Neural progenitor cell (in vitro differentiated cells): ENCODE data around the gene VAX1. TPM values are rescaled to one million over a fixed set of nuclear protein-coding genes. Genes with fewer than 3 reads are reported as not detected.

Experiments
- DNase-seq: peaks from one replicate; pipeline ENCODE4 v3.0.0-alpha.2; 2016; ENCODE audit warnings: low spot score
- H2AFZ ChIP-seq: fragments of 200-600 bp; sonication (generic); replicated peaks from 2 replicates; pipeline ENCODE4 v1.6.1; 2016; ENCODE audit warnings: antibody characterized with exemption
- H3F3A ChIP-seq: fragments of 200-600 bp; sonication (generic); 2 replicates; pipeline ENCODE4 v1.6.1; 2016; ENCODE audit warnings: antibody characterized with exemption, low read depth
- H3K27ac ChIP-seq: fragments of 200-600 bp; sonication (generic); 2 replicates; pipeline ENCODE4 v1.5.1; 2016; ENCODE audit warnings: mild to moderate bottlenecking
- H3K27me3 ChIP-seq: fragments of 200-600 bp; sonication (generic); 2 replicates; pipeline ENCODE4 v1.6.1; 2016; ENCODE audit warnings: mild to moderate bottlenecking, moderate library complexity
- H3K36me3 ChIP-seq: fragments of 200-600 bp; sonication (generic); 2 replicates; pipeline ENCODE4 v1.5.1; 2016
- H3K4me1 ChIP-seq: fragments of 200-600 bp; sonication (generic); 2 replicates; pipeline ENCODE4 v1.6.1; 2016; ENCODE audit warnings: mixed run types
- H3K4me2 ChIP-seq: fragments of 200-600 bp; sonication (generic); 2 replicates; pipeline ENCODE4 v1.6.1; 2016
- H3K4me3 ChIP-seq: fragments of 200-600 bp; sonication (generic); 2 replicates; pipeline ENCODE4 v1.5.1; 2016
- H3K79me2 ChIP-seq: fragments of 200-600 bp; sonication (generic); 2 replicates; pipeline ENCODE4 v1.6.1; 2016; ENCODE audit warnings: low read depth
- H3K9ac ChIP-seq: fragments of 200-600 bp; sonication (generic); 2 replicates; pipeline ENCODE4 v1.6.1; 2016
- H3K9me3 ChIP-seq: fragments of 200-600 bp; sonication (generic); 2 replicates; pipeline ENCODE4 v1.5.1; 2016; ENCODE audit warnings: low read depth
- H4K20me1 ChIP-seq: fragments of 200-600 bp; sonication (generic); 2 replicates; pipeline ENCODE4 v1.6.1; 2016; ENCODE audit warnings: low read depth
- H3K27ac Mint-ChIP-seq: 3 replicates; pipeline ENCODE4 v1.8.0; 2021; ENCODE audit warnings: mixed read lengths
- H3K27me3 Mint-ChIP-seq: 2 replicates; pipeline ENCODE4 v1.8.0; 2022; ENCODE audit warnings: low read depth, mild to moderate bottlenecking, inconsistent platforms, moderate library complexity, mixed read lengths; ENCODE audit not compliant: insufficient read depth
- H3K36me3 Mint-ChIP-seq: 3 replicates; pipeline ENCODE4 v1.8.0; 2021; ENCODE audit warnings: mixed read lengths
- H3K4me1 Mint-ChIP-seq: 3 replicates; pipeline ENCODE4 v1.8.0; 2021; ENCODE audit warnings: mixed read lengths
- H3K4me3 Mint-ChIP-seq: 3 replicates; pipeline ENCODE4 v1.8.0; 2021; ENCODE audit warnings: mild to moderate bottlenecking, moderate library complexity, mixed read lengths
- H3K9me3 Mint-ChIP-seq: 3 replicates; pipeline ENCODE4 v1.8.0; 2020; ENCODE audit warnings: mixed read lengths
- EZH2 ChIP-seq: fragments of 200-600 bp; sonication (generic); IDR thresholded peaks from 2 replicates; pipeline ENCODE4 v1.6.1; 2017; ENCODE audit warnings: antibody characterized with exemption, mild to moderate bottlenecking, moderate library complexity
- EZH2phosphoT487 ChIP-seq: fragments of 200-600 bp; sonication (generic); IDR thresholded peaks from 2 replicates; pipeline ENCODE4 v1.6.1; 2017; ENCODE audit warnings: antibody characterized with exemption
- total RNA-seq: library from RNA; depleted of rRNA; stranded (reverse); fragments of >200 nt; gene quantifications from 2 replicates; pipeline ENCODE4 v1.2.3, GENCODE V29; 2015; ENCODE audit warnings: low replicate concordance
- TF ChIP-seq, protein P1 (sequence below): fragments of 200-600 bp; sonication (generic); IDR thresholded peaks from 2 replicates; pipeline ENCODE4 v1.5.1; 2017; ENCODE audit warnings: antibody characterized with exemption, mild to moderate bottlenecking

The VAX1 gene
- total RNA-seq, 1 donor from 2014 or later, result not detected

GRCh38 chr10:117145019-117145418, 6.9 kb upstream of the VAX1 start:
- peaks cover 39% of the 10 kb centered on the region for H3K27me3 Mint-ChIP-seq
- Histone ChIP-seq H3K4me2 (no peak overlapping the region), H3K27ac (no peak overlapping the region), H3K9ac (no peak overlapping the region), H3K79me2 (no peaks in the 10 kb centered on the region), H3K27me3 (peaks cover 100% of the 10 kb centered on the region), H2AFZ (no peak overlapping the region), H4K20me1 (peaks cover 13% of the 10 kb centered on the region), H3K4me3 (no peak overlapping the region), H3K4me1 (peaks cover 6% of the 10 kb centered on the region), H3F3A (peaks cover 10% of the 10 kb centered on the region), H3K36me3 (no peaks in the 10 kb centered on the region), H3K9me3 (peaks cover 7% of the 10 kb centered on the region)
- no peak overlapping the region for H3K27ac Mint-ChIP-seq
- no peak overlapping the region for H3K4me3 Mint-ChIP-seq
- peaks cover 9% of the 10 kb centered on the region for H3K9me3 Mint-ChIP-seq
- no peaks in the 10 kb centered on the region for H3K36me3 Mint-ChIP-seq
- no peak for DNase-seq
- peaks cover 15% of the 10 kb centered on the region for H3K4me1 Mint-ChIP-seq
- TF ChIP-seq EZH2, result no peak
- TF ChIP-seq, protein P1, sequence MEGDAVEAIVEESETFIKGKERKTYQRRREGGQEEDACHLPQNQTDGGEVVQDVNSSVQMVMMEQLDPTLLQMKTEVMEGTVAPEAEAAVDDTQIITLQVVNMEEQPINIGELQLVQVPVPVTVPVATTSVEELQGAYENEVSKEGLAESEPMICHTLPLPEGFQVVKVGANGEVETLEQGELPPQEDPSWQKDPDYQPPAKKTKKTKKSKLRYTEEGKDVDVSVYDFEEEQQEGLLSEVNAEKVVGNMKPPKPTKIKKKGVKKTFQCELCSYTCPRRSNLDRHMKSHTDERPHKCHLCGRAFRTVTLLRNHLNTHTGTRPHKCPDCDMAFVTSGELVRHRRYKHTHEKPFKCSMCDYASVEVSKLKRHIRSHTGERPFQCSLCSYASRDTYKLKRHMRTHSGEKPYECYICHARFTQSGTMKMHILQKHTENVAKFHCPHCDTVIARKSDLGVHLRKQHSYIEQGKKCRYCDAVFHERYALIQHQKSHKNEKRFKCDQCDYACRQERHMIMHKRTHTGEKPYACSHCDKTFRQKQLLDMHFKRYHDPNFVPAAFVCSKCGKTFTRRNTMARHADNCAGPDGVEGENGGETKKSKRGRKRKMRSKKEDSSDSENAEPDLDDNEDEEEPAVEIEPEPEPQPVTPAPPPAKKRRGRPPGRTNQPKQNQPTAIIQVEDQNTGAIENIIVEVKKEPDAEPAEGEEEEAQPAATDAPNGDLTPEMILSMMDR, result no peak
- no peak for TF ChIP-seq EZH2phosphoT487

GRCh38 chr10:117143103-117143823, 5.2 kb upstream of the VAX1 start:
- Histone ChIP-seq H3K27me3 (peaks cover 100% of the 10 kb centered on the region), H3K9ac (no peak overlapping the region), H3K27ac (no peak overlapping the region), H2AFZ (no peak overlapping the region), H3F3A (peaks cover 25% of the 10 kb centered on the region), H3K4me3 (no peak overlapping the region), H3K4me2 (no peak overlapping the region), H4K20me1 (peaks cover 28% of the 10 kb centered on the region), H3K4me1 (peaks cover 20% of the 10 kb centered on the region), H3K9me3 (peaks cover 7% of the 10 kb centered on the region), H3K36me3 (no peaks in the 10 kb centered on the region), H3K79me2 (no peaks in the 10 kb centered on the region)
- Mint-ChIP-seq H3K4me3 (no peak overlapping the region), H3K27me3 (peaks cover 48% of the 10 kb centered on the region), H3K36me3 (no peaks in the 10 kb centered on the region), H3K9me3 (peaks cover 9% of the 10 kb centered on the region), H3K4me1 (peaks cover 23% of the 10 kb centered on the region), H3K27ac (no peak overlapping the region)
- TF ChIP-seq EZH2 (no peak), EZH2phosphoT487 (no peak)
- TF ChIP-seq, protein P1, result no peak
- no peak for DNase-seq

DNA sequence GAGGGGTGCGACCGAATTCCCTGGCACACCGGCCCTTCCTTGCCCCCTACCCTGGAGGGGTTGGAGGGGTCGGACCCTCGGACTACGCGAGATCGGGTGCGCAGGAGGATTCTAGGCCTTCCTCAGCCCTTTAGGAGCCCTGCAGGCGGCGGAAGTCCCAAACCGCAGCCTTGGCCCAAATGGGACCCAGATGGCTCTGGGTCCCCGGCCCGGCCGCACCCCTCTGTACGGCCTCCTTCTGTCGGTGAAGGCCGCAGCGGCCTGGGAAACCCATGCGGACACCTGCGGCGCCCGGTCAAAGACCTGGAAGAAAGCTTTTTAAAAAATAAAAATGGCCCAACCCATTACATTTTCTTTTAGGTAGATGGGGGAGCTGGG, 2.4 kb upstream of the VAX1 start:
- peak; percentile 18 for DNase-seq
- Histone ChIP-seq H3K79me2 (no peaks in the 10 kb centered on the region), H3K4me1 (peaks cover 28% of the 10 kb centered on the region), H3K9me3 (peaks cover 7% of the 10 kb centered on the region), H3K36me3 (no peaks in the 10 kb centered on the region), H2AFZ (no peak overlapping the region), H3K4me2 (peak overlapping the region; percentile 99), H3K27me3 (peaks cover 100% of the 10 kb centered on the region), H3K9ac (no peak overlapping the region), H3K4me3 (peak overlapping the region; percentile 34), H3F3A (peaks cover 39% of the 10 kb centered on the region), H4K20me1 (peaks cover 47% of the 10 kb centered on the region), H3K27ac (no peak overlapping the region)
- Mint-ChIP-seq H3K4me3 (peak overlapping the region; percentile 10), H3K27ac (no peak overlapping the region), H3K4me1 (peaks cover 36% of the 10 kb centered on the region), H3K9me3 (peaks cover 9% of the 10 kb centered on the region), H3K36me3 (peaks cover under 1% of the 10 kb centered on the region), H3K27me3 (peaks cover 65% of the 10 kb centered on the region)
- peak; percentile 98 for TF ChIP-seq EZH2
- TF ChIP-seq, protein P1, result no peak
- TF ChIP-seq EZH2phosphoT487, result peak; percentile 65
